SK-N-MC (cell line): Measurements from ENCODE around the gene ZNF222.

Experiments used
- EZH2 ChIP-seq: fragments of 200-600 bp; sonication (generic); IDR thresholded peaks from one replicate; pipeline ENCODE4 v1.6.1; 2017; ENCODE audit warnings: antibody characterized with exemption
- POLR2AphosphoS5 ChIP-seq: IDR thresholded peaks from 2 replicates; pipeline ENCODE4 v1.6.1; 2012; ENCODE audit warnings: mild to moderate bottlenecking, low read depth, low read length, borderline replicate concordance

DNA sequence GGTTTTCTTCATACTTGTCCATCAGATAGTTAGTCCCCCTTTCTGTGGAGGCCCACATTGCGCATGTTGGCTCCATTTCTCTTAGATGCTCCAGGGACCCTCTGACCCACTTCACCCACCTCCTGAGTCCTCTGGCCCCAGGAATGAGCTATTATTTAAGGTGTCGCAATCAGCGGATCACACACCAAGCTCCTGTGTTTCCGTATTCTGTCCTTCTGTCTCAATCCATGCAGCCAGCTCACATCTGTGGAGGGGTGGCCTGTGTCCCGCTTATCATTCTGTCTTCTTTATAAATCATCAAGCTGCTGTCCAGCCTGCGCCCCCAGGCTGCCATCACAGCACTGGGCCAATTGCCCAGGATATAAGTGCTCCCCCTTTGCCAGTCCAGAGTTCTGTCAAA lies 17.7 kb upstream of the ZNF222 start:
- TF ChIP-seq POLR2AphosphoS5 (no peak), EZH2 (no peak)
